Activated T-helper 2 cell treated with anti-CD3 and anti-CD28 coated beads, Interferon-gamma antibody, Interleukin-2, Interleukin-4, amounts not matched to agents 10 μg/mL and 5 μg/mL and 100 μg/mL, durations not matched to agents 14 hours and 24 hours and 36 hours (primary cell): ENCODE results near the gene MYO9B. TPM values are rescaled to one million over a fixed set of nuclear protein-coding genes. Genes with fewer than 3 reads are reported as not detected.
A peak's percentile ranks its signal among the peaks of the same experiment; 100 is the strongest.

ENCODE experiments used
- DNase-seq: peaks from one replicate; pipeline ENCODE4 v3.0.0; 2021; ENCODE audit warnings: low spot score
- H3K27ac Mint-ChIP-seq: one replicate; pipeline ENCODE4 v1.8.0; 2021; ENCODE audit warnings: mixed read lengths
- H3K27me3 Mint-ChIP-seq: one replicate; pipeline ENCODE4 v1.8.0; 2021; ENCODE audit warnings: low read depth, mixed read lengths
- H3K36me3 Mint-ChIP-seq: one replicate; pipeline ENCODE4 v1.8.0; 2021; ENCODE audit warnings: low read depth, mixed read lengths
- H3K4me1 Mint-ChIP-seq: one replicate; pipeline ENCODE4 v1.8.0; 2021; ENCODE audit warnings: low read depth, mixed read lengths
- H3K4me3 Mint-ChIP-seq: one replicate; pipeline ENCODE4 v1.8.0; 2021; ENCODE audit warnings: low read depth, mild to moderate bottlenecking, moderate library complexity, mixed read lengths
- H3K9me3 Mint-ChIP-seq: one replicate; pipeline ENCODE4 v1.8.0; 2021; ENCODE audit warnings: mixed read lengths
- intact Hi-C: fragments of 100-400 bp; cut with micrococcal nuclease; formaldehyde crosslinking; loops from one replicate; pipeline ENCODE4 v1.15.1; 2023
- total RNA-seq: library from RNA; stranded (reverse); gene quantifications from 2 replicates; pipeline ENCODE4 v1.2.3, GENCODE V29; 2022

Gene MYO9B
- total RNA-seq, 1 donor from 2014 or later = 143 TPM

GRCh38 chr19:17234911-17235299, 159.3 kb downstream of the MYO9B start:
- Mint-ChIP-seq H3K4me3 (peak overlapping the region; percentile 76), H3K27ac (peak overlapping the region; percentile 58), H3K9me3 (no peaks in the 10 kb centered on the region), H3K4me1 (peaks cover 2% of the 10 kb centered on the region), H3K36me3 (peaks cover 11% of the 10 kb centered on the region), H3K27me3 (no peaks in the 10 kb centered on the region)
- intact Hi-C loops = loop anchor here (1.0 to 2.0 kb wide), 3 partner anchors 9 to 158 kb away; partner anchors contain the start of gene OCEL1
- DNase-seq = peak; percentile 61

DNA sequence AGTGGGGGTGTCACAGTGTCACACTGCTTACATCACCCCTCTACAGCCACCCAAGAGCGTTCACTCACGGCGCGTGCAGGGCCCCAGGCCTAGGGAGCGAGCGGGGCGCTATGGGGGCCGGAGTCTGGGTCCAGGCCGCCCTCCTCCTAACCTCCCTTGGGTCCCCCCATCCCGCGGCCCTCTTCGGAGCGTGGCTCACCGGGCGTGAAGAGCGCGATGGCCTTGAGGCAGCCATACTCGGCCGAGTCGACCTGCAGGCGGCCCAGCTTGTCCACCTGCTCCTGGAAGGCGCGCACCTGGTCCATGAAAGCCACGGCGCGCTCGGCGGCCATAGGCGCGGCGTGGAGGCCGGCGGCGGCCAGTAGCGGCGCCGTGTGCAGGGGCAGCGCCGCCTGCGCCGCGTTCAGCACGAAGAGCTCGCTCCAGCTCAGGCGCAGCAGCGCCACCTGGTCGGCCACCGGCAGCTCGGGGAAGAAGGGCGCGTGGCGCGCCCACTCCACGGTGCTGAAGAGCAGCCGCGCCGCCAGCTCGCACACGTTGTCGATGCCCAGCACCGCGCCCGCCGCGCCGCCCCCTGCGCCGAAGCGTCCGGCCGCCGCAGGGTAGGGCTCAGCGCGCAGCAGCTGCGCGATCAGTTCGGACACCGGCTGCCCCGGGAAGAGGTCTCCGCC, 159.9 kb downstream of the MYO9B start:
- intact Hi-C loops = loop anchor here (1.0 to 2.0 kb wide), 2 partner anchors 9 to 159 kb away; partner anchors contain the start of gene OCEL1
- Mint-ChIP-seq H3K9me3 (no peaks in the 10 kb centered on the region), H3K36me3 (peaks cover 11% of the 10 kb centered on the region), H3K27ac (peak overlapping the region; percentile 58), H3K4me1 (peaks cover 2% of the 10 kb centered on the region), H3K27me3 (no peaks in the 10 kb centered on the region), H3K4me3 (peak overlapping the region; percentile 76)
- DNase-seq = peak; percentile 69

- Mint-ChIP-seq H3K36me3 (peaks cover 11% of the 10 kb centered on the region), H3K9me3 (no peaks in the 10 kb centered on the region), H3K27me3 (no peaks in the 10 kb centered on the region), H3K4me3 (peak overlapping the region; percentile 76), H3K27ac (no peak overlapping the region), H3K4me1 (peaks cover 2% of the 10 kb centered on the region)
- DNase-seq = no peak
- intact Hi-C loops = loop anchor here (1.0 to 2.0 kb wide), 2 partner anchors 10 to 159 kb away; partner anchors contain the start of gene OCEL1
Measured at GRCh38 chr19:17235971-17236777, 160.6 kb downstream of the MYO9B start.

- intact Hi-C loops = no loop called here
Measured at GRCh38 chr19:17236811-17237543, 161.4 kb downstream of the MYO9B start.

GRCh38 chr19:17237747-17238706, 162.4 kb downstream of the MYO9B start:
- no peak overlapping the region for H3K27ac Mint-ChIP-seq

More at GRCh38 chr19:17236811-17237543, 161.4 kb downstream of the MYO9B start:
- Mint-ChIP-seq H3K4me1 (peaks cover 2% of the 10 kb centered on the region), H3K9me3 (no peaks in the 10 kb centered on the region), H3K36me3 (peaks cover 7% of the 10 kb centered on the region), H3K4me3 (peak overlapping the region; percentile 68), H3K27me3 (no peaks in the 10 kb centered on the region), H3K27ac (no peak overlapping the region)
- no peak for DNase-seq

GRCh38 chr19:17240062-17240752, 164.6 kb downstream of the MYO9B start:
- no peak overlapping the region for H3K27ac Mint-ChIP-seq
- H3K4me1 Mint-ChIP-seq = no peaks in the 10 kb centered on the region
- peaks cover 7% of the 10 kb centered on the region for H3K27me3 Mint-ChIP-seq
- no peaks in the 10 kb centered on the region for H3K9me3 Mint-ChIP-seq
- no peaks in the 10 kb centered on the region for H3K36me3 Mint-ChIP-seq
- H3K4me3 Mint-ChIP-seq = no peak overlapping the region
- intact Hi-C loops = no loop called here
- no peak for DNase-seq

More at GRCh38 chr19:17237747-17238706, 162.4 kb downstream of the MYO9B start:
- intact Hi-C loops = no loop called here
- Mint-ChIP-seq H3K9me3 (no peaks in the 10 kb centered on the region), H3K36me3 (peaks cover 3% of the 10 kb centered on the region), H3K27me3 (no peaks in the 10 kb centered on the region), H3K4me3 (peak overlapping the region; percentile 45), H3K4me1 (peaks cover 2% of the 10 kb centered on the region)
- no peak for DNase-seq

DNA sequence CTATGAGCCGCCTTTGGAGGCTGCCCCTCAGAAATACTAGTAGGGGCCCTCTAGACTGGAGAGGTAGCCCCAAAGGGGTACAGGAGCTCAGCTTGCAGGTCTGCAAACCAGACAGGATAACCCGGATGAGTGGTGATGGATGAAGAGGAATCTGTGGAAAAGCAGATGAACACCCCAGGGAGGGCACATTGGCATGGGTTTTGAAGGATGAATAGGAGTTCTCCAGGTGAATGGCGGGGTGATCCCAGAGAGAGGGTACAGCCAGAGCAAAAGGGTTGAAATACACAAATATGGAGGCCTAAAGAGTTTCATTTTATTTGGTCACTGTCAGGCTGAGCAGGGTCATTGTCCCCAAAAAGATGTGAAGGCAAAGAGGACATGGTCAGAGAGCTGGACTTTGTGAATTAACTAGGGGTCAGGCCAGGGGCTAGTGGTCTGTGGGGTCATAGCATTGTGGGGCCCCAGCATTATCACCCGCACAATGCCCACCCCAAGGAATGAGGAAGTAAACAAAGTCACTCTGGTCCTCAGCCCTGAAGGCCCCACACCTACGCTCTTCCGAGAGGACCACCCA, 165.3 kb downstream of the MYO9B start:
- Mint-ChIP-seq H3K4me3 (no peak overlapping the region), H3K36me3 (no peaks in the 10 kb centered on the region), H3K9me3 (no peaks in the 10 kb centered on the region), H3K4me1 (no peaks in the 10 kb centered on the region), H3K27me3 (peaks cover 7% of the 10 kb centered on the region), H3K27ac (no peak overlapping the region)
- intact Hi-C loops = no loop called here
- no peak for DNase-seq

GRCh38 chr19:17242431-17243208, 167.0 kb downstream of the MYO9B start:
- intact Hi-C loops = no loop called here
- H3K27me3 Mint-ChIP-seq = peaks cover 14% of the 10 kb centered on the region
- peaks cover 2% of the 10 kb centered on the region for H3K4me1 Mint-ChIP-seq
- no peak for DNase-seq
- H3K4me3 Mint-ChIP-seq = no peak overlapping the region
- no peaks in the 10 kb centered on the region for H3K9me3 Mint-ChIP-seq
- no peaks in the 10 kb centered on the region for H3K36me3 Mint-ChIP-seq
- no peak overlapping the region for H3K27ac Mint-ChIP-seq

DNA sequence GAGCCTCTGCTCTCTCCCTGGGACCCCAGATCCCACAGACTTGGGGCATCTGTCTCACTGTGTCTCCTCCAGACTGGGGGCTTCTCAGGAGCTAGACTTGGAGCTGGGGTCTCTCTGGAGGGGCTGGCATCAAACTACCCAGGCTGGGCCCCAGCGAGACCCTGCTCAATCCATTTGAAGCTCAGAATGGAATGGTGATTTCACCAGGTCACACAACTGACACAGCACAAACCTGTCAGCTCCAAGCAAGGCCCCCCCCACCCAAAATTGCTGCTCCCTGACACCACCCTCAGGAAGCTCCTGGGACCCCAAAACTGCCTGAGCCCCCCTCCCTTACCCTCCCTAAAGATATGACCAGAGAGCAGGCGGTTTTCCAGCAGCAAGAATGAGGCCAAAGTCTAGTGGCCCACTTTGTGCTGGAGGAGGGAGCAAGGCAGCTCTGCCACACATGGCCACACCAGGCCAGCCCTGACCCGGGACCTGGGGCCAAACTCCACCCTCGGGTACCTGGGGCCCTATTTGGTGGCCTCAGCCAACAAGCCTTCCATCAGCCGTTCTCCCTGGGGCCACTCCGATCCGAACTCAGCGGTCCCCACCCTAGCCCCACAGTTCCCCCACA, 167.7 kb downstream of the MYO9B start:
- Mint-ChIP-seq H3K36me3 (no peaks in the 10 kb centered on the region), H3K4me1 (peaks cover 2% of the 10 kb centered on the region), H3K27me3 (peaks cover 14% of the 10 kb centered on the region), H3K27ac (no peak overlapping the region), H3K9me3 (no peaks in the 10 kb centered on the region), H3K4me3 (peak overlapping the region; percentile 65)
- intact Hi-C loops = no loop called here
- DNase-seq = no peak

DNA sequence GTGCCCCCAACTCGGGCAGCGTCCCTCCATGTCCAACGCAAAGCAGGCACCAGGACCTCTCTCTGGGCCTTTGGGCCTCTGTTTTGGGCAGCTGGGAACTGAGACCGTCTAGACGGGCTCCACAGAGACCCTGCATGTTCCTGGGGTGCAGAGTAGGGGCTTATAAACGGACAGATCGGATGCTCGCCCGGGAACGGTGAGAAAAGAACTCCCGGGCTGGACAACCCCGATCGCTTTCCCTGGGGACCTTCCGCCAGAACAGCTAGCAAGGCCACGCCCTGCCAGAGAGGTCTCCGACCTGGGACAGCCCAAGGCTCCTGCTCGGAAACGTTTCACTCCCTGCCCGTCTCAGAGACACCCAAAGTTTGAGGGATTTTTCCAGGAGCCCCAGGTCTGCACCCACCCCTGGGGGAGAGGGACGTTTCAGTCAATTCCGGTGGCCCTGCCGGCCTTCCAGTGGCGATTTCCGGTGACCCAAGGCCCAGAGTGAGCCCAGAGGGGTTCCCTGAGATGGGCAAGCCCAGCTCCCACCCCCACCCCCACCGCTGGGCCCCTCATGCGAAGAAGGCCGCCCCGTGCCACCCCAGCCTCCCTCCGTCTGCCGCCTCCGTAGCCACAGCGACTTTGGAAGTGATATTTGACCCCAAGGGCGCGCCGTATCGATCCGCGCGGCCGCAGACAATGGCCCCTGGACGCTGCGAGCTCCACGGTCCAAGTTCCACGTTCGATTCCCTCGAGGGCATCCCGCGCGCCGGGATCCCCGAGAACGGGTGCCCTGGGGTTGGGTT, 168.4 kb downstream of the MYO9B start:
- Mint-ChIP-seq H3K4me1 (peaks cover 2% of the 10 kb centered on the region), H3K36me3 (no peaks in the 10 kb centered on the region), H3K27me3 (peaks cover 15% of the 10 kb centered on the region), H3K27ac (no peak overlapping the region), H3K9me3 (no peaks in the 10 kb centered on the region), H3K4me3 (peak overlapping the region; percentile 65)
- DNase-seq = no peak
- intact Hi-C loops = no loop called here
